ENCODE results near the gene SIN3A. TPM values are rescaled to one million over a fixed set of nuclear protein-coding genes. Genes with fewer than 3 reads are reported as not detected.

Gene SIN3A
- total RNA-seq, 4 donors from 2014 or later = 47.1 to 68.8 (median 49.6) TPM

DNA sequence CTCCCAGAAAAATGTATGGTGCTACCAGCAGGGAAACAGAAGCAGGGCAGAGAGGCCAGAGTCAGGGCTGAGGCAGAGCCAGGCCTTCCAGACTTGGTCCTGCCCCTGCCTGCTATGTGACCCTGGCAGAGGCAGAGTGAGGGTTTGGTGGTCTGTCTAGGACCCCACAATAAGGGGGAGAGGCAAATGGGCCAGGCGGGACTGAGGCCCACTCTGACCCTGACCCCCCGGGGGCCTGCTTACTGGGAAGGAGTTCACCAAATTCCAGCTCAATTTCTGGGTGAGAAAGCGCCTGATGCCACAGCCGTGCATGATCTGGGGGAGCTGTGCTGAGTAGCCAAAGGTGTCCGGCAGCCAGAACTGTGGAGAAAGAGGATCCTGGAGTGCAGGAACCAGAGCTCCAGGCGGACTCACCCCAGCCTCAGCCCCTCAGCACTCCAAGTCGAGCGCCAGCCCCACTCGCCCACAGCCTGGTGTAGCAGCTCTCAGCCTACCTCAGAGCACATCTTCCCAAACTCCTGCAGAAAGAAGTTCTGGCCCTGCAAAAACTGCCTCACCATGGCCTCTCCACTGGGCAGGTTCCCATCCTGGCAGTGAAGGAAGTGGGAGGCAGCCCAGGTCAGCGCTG lies 90.0 kb downstream of the SIN3A start:
- intact Hi-C loops (cut with DNase I; ENCODE audit: low total_unique reads) = loop anchor here (10.0 kb wide), 1 partner anchor 293 kb away; no protein-coding TSS in a partner anchor
- 88 to 94% methylated on average over 5 to 9 of the region's 10 CpGs for WGBS, 2 donors

GRCh38 chr15:75360856-75361255 lies 90.6 kb downstream of the SIN3A start:
- DNase-seq (ENCODE audit: low spot score in 2 of 2) = peak in 1 of 2 donors; percentile 59
- intact Hi-C loops (cut with DNase I; ENCODE audit: low total_unique reads) = loop anchor here (10.0 kb wide), 1 partner anchor 294 kb away; no protein-coding TSS in a partner anchor
- WGBS, 2 donors = 81 to 91% methylated on average over 3 to 6 of the region's 7 CpGs
- TF ChIP-seq POLR2A (IDR thresholded peaks at IDR 0.05) = no peak
- TF ChIP-seq, protein P1, sequence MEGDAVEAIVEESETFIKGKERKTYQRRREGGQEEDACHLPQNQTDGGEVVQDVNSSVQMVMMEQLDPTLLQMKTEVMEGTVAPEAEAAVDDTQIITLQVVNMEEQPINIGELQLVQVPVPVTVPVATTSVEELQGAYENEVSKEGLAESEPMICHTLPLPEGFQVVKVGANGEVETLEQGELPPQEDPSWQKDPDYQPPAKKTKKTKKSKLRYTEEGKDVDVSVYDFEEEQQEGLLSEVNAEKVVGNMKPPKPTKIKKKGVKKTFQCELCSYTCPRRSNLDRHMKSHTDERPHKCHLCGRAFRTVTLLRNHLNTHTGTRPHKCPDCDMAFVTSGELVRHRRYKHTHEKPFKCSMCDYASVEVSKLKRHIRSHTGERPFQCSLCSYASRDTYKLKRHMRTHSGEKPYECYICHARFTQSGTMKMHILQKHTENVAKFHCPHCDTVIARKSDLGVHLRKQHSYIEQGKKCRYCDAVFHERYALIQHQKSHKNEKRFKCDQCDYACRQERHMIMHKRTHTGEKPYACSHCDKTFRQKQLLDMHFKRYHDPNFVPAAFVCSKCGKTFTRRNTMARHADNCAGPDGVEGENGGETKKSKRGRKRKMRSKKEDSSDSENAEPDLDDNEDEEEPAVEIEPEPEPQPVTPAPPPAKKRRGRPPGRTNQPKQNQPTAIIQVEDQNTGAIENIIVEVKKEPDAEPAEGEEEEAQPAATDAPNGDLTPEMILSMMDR (IDR thresholded peaks at IDR 0.05) = no peak
- no peak overlapping the region for H3K4me3 ChIP-seq (ENCODE audit: low read depth, poor library complexity, severe bottlenecking)

More for the DNA sequence above, 90.0 kb downstream of the SIN3A start:
- peak in 1 of 2 donors; percentile 76 for DNase-seq (ENCODE audit: low spot score in 2 of 2)
- H3K4me3 ChIP-seq (ENCODE audit: low read depth, poor library complexity, severe bottlenecking) = no peak overlapping the region
- no peak for TF ChIP-seq POLR2A (IDR thresholded peaks at IDR 0.05)
- TF ChIP-seq, protein P1 (IDR thresholded peaks at IDR 0.05) = no peak

GRCh38 chr15:75360391-75360790 lies 91.1 kb downstream of the SIN3A start:
- H3K4me3 ChIP-seq (ENCODE audit: low read depth, poor library complexity, severe bottlenecking) = no peak overlapping the region
- DNase-seq (ENCODE audit: low spot score in 2 of 2) = no peak
- 25 to 33% methylated on average over 1 of the region's 1 CpG for WGBS, 2 donors
- TF ChIP-seq, protein P1 (IDR thresholded peaks at IDR 0.05) = no peak
- no peak for TF ChIP-seq POLR2A (IDR thresholded peaks at IDR 0.05)
- intact Hi-C loops (cut with DNase I; ENCODE audit: low total_unique reads) = loop anchor here (10.0 kb wide), 1 partner anchor 294 kb away; no protein-coding TSS in a partner anchor

- WGBS, 2 donors = 87 to 88% methylated on average over 15 of the region's 15 CpGs
- no peak overlapping the region for H3K4me3 ChIP-seq (ENCODE audit: low read depth, poor library complexity, severe bottlenecking)
- TF ChIP-seq, protein P1 (IDR thresholded peaks at IDR 0.05) = no peak
- no peak for TF ChIP-seq POLR2A (IDR thresholded peaks at IDR 0.05)
- intact Hi-C loops (cut with DNase I; ENCODE audit: low total_unique reads) = loop anchor here (10.0 kb wide), 1 partner anchor 295 kb away; no protein-coding TSS in a partner anchor
- peak in 1 of 2 donors; percentile 80 for DNase-seq (ENCODE audit: low spot score in 2 of 2)
These were observed 91.8 kb downstream of the SIN3A start for GRCh38 chr15:75359537-75360250.

DNA sequence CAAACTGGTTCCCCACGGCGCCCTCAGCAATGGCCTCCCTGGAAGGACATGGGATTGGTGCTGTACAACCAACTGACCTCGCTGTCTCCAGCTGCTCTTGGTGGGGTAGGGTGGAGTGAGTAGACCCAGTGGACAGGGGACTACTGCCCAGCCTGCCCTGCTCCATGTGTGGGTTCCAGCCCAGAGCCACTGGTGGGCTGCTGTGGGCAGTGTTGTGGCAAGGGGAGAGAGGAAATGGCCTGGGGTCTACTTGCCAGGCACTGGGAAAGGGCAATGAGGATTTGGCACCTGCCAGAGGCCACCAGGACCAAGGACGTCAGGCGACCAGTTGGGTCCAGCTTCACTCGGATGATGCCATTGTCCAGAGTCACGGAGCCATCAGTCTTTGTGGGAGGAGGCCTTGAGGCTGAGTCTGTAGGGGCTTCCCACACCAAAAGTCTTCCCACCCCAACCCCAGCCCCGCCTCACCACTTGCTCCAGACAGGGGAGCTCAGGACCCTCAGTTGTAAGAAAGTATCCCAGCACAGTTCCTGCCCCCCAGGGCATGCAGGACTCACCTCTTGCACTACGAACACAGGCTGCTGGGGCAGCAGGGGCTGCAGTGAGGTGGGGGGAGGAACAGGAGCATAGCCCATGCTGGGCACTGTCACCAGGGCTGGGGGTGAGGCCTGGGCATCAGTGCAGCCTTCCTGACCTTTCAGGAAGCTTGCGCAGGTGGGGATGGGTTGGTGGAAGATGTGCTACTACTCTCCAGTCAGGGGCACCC lies 92.5 kb downstream of the SIN3A start:
- intact Hi-C loops (cut with DNase I; ENCODE audit: low total_unique reads) = no loop called here
- DNase-seq (ENCODE audit: low spot score in 2 of 2) = peak in 1 of 2 donors; percentile 48
- 94 to 95% methylated on average over 9 to 10 of the region's 10 CpGs for WGBS, 2 donors
- H3K4me3 ChIP-seq (ENCODE audit: low read depth, poor library complexity, severe bottlenecking) = no peak overlapping the region
- TF ChIP-seq POLR2A (IDR thresholded peaks at IDR 0.05) = no peak
- TF ChIP-seq, protein P1 (IDR thresholded peaks at IDR 0.05) = no peak

Data from lower leg skin (tissue), 4 donors.